Activated CD4-positive, alpha-beta T cell treated with anti-CD3 and anti-CD28 coated beads, Interleukin-10, Interleukin-2, amounts not matched to agents 100 ng/mL and 50 ng/mL, durations not matched to agents 16 hours and 8 hours (primary cell): ENCODE measurements around the gene TUBB4A.
A peak's percentile ranks its signal among the peaks of the same experiment; 100 is the strongest.

ENCODE experiments used
- DNase-seq: peaks from one replicate; pipeline ENCODE4 v3.0.0-alpha.2; 2020

Gene TUBB4A

DNA sequence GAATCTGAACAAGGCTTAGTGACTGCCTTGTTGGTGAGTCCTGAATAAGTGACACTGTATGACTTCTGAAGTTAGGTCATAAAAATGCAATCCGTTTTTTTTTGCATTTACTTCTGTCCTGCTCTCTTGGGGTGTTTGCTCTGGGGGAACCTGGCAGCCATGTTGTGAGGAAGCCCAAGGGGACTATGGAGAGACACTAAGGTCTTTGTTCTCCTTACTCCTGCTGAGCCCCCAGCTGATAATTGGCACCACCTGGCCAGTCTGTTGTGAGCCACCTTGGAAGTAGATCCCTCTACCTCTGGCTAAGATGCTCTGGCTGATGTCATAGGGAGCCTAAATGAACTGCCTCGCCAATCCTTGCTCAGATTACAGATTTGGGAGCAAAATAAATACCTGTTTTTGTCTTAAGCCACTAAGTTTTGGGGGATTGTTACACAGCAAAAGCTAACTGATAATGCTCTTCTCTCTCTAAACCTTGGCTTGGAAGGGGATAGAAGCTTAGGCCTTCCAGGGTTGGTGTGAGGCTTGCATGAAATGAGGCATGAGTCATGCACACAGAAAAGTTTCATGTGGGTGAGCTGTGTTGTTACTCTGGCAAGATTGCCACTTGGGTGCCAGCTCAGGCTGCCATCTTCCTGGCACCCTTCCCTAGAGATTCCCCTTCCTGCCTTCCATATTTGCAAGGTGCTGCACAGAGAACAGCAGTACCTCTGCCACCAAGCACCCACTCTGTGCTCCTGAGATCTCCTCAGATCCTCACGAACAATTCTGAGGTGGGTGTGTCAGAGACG is 10.1 kb downstream of the TUBB4A start:
- DNase-seq = no peak

GRCh38 chr19:6490134-6490533 is 12.0 kb downstream of the TUBB4A start:
- DNase-seq = no peak

DNA sequence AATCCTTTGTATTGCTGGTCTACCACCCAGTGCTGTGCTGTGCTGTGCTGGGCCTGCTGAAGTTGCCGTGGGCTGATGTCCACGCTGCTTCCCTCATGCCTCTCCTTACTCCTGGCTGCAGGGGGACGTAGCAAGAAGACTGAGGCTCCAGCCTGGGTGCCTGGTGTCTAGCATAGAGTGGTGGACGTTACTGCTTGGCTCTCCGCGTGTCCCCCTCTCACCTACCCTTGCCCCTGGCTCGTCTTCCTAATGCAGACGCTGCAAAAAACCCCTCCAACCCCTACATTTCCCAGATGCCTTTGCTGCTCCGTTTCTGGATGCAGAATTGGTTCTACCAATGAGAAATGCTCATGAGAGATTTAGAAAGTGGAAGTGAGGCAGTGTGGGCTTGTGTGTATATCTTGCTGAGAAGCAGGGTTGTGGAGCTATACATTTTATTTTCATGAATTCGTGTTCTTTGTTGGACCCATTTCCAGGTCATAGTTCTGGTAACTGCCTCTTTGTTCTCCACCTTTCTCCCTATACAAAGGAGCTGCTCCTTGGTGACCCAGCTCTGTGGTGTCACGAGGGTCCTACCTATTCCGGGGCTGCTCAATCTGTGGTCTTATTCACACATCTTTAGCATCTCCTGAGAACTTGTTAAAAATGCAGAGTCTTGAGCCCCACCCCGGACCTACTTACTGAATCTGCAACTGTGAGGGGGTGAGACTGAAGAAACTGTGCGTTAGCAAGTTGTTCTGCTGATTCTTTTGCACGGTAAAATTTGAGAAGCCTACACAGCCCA is 12.6 kb downstream of the TUBB4A start:
- peak; percentile 71 for DNase-seq

GRCh38 chr19:6484831-6485230 is 17.3 kb downstream of the TUBB4A start:
- no peak for DNase-seq

GRCh38 chr19:6484230-6484629 is 17.9 kb downstream of the TUBB4A start:
- DNase-seq = no peak

DNA sequence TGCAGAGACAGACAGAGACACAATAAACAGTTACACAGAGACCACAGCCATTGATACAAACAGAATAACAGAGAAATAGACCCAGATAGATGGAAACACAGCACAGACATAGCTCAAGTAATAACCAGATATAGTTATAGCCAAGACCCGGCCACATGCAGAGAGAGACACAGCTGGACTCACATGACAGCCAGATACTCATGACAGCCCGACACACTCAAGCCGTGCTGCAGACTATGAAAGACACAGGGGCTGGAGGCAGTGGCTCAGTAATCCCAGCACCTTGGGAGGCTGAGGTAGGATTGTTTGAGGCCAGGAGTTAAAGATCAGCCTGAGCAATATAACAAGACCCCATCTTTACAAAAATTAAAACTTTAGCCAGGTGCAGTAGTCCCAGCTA is 18.9 kb downstream of the TUBB4A start:
- no peak for DNase-seq

DNA sequence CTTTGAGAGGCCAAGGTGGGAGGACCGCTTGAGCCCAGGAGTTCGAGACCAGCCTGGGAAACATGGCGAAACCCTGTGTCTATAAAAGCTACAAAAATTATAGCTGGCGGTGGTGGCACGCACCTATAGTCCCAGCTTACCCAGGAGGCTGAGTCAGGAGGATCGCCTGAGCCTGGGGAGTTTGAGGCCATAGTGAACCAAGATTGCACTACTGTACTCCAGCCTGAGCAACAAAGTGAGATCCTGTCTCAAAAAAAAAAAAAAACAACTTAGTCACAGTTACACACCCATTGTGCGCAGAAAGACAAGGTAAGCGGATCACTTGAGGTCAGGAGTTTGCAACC is 19.8 kb downstream of the TUBB4A start:
- DNase-seq = no peak

DNA sequence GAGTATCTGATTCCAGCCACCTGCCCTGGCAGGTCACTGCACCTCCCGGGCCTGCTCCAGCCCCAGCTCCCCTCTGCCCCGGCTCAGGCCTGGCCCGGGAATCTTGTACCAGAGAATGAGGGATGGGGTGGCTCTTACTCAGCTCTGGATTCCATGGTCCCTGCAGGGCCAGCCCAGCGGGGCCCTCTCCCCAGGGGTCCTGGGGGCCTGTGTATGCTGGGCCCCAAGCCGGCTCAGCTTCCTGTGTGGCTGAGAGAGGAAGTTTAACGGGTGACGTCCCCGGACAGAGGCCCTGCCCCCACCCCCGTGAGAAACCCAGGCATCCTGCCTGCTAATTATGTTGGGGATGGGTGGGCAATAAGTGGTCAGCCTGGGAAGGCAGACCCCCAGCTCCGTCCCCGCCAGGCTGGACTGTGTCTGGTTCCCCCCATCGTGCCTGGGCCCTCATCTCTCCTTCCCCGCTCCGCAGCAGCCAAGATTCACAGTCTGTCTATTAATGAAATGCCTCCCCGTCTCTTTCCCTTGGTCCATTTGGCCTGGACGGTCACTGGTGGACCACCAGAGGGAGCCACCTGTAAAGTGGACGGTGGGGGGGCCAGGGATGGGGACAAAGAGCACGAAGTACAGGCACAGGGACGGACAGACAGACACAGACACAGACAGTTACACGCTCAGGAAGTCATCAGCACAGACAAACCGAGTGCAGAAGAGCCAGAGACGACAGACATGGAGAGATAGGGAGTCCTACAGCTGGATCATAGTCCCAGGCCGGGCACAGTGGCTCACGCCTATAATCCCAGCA is 20.4 kb downstream of the TUBB4A start, which contains the start of gene DENND1C:
TSS of gene DENND1C (minus strand) at position 247 of the 802 bp plus-strand sequence. CDS start at position 155, 92 bp downstream.
- DNase-seq = peak; percentile 84

- DNase-seq = peak; percentile 30
These were observed 21.2 kb downstream of the TUBB4A start for GRCh38 chr19:6480848-6481415.

- no peak for DNase-seq
These were observed 22.2 kb downstream of the TUBB4A start for GRCh38 chr19:6479836-6480398.

DNA sequence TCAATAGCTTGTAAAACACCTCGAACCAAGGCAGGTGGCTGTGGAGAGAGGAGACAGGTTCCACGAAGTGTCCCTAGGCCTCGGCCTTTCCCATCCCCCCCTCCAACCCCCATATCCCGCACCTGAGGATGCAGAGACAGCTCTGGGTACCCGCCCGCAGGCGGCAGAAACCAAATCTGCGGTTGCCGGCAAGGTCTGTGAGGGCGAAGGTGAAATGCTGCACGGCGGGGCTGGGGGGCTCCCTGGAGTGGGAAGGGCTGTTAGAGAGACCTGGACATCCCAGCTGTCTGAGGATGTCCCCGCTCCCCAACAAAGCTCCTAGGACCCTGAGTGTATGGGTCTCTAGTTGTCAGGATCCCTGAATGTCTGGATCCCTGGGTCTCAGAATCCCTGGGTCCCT is 23.3 kb downstream of the TUBB4A start:
- DNase-seq = no peak

GRCh38 chr19:6476896-6477431 is 25.1 kb downstream of the TUBB4A start:
- no peak for DNase-seq

DNA sequence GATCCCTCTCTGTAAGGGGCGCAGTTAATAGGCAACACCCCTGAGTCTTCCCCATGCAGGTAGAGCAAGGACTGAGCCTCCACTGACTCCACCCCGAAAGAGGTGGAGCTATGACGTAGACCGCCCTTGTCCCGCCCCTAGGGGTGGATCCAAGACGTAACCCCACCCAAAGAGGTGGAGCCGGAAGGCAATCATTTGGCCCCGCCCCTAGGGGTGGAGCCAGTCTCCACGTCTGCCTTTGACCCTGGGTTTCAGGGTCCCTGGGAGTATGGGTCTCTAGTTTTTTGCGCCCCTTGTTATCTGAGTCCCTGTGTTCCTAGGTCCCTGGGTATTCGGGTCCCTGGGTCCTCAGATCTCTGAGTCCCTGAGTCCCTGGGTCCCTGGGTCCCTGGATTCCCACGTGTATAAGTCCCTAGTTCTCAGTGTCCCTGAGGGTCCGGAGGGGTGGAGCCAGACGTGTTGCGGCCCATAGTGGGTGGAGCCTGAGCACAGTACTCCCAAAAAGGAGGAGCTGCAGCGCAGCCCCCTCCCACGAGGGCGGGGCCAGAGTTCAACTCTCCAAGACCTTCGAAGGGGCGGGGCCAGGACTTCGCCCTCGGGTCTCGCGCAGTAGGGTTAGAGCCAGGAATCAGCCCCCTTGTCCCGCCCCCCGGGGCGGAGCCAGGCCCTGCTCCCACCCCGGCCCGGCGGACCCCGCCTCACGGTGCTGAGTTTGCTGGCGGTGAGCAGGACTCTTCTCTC is 25.8 kb downstream of the TUBB4A start:
- peak; percentile 74 for DNase-seq

GRCh38 chr19:6475321-6476108 is 26.6 kb downstream of the TUBB4A start:
- DNase-seq = no peak

- DNase-seq = no peak
These were observed 28.5 kb downstream of the TUBB4A start for GRCh38 chr19:6473647-6474046.

DNA sequence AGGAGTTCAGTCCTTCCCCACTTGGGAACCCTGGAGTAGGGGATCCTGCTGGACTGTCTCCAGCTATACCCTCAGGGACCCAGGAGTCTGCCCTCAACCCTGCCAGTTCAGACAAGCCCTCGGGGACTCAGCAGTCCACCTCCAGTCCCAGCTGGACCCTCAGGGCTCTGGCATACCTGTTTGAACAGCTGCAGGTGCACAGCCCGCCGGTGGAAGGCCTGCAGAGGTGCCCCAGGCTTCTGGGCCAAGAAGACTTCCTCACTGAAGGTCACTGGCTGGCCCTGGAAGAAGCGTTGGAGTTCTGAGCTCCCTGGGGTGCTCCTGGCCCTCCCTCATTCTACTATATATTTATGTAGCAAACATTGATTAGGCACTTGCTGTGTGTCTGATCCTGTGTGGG is 29.4 kb downstream of the TUBB4A start:
- DNase-seq = no peak

DNA sequence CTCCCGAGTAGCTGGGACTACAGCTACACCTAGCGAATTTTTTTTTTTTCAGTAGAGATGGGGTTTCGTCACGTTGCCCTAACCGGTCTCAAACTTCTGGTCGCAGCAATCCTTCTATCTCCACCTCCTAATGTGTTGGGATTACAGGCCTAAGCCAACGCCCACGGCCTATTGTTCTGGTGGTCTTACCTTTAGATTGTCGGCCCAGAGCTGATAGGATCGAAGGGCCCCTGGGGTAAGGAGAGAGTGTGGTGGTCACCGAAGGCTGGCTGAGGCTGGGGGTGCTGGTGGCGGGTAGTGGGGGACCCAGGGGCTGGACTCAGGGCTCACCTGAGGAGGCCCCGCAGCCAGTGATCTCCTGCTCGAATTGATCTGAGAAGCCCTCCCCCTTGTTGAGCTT is 31.0 kb downstream of the TUBB4A start:
- no peak for DNase-seq

- DNase-seq = no peak
These were observed 31.9 kb downstream of the TUBB4A start for GRCh38 chr19:6470173-6470572.

GRCh38 chr19:6467384-6467783 is 34.7 kb downstream of the TUBB4A start:
- no peak for DNase-seq

DNA sequence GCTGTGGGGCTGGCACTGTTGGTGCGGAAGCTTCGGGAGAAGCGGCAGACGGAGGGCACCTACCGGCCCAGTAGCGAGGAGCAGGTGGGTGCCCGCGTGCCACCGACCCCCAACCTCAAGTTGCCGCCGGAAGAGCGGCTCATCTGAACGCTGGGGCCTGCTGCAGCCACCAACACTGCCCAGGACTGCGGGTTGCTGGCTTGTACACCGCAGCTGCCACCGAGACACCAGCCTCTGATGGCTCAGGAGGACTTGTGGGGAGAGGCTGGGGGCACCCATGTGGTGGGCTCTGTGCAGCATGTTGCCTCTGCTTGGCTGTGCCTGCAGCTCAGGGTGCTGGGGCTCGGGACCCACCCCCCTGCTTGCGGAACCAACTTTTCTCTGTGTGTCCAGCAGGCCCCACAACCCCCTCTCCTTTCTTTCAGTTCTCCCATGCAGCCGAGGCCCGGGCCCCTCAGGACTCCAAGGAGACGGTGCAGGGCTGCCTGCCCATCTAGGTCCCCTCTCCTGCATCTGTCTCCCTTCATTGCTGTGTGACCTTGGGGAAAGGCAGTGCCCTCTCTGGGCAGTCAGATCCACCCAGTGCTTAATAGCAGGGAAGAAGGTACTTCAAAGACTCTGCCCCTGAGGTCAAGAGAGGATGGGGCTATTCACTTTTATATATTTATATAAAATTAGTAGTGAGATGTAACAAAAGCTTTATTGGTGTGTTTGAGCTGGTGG is 35.4 kb downstream of the TUBB4A start:
- DNase-seq = no peak
